Stimulated activated CD4-positive, alpha-beta T cell treated with anti-CD3 and anti-CD28 coated beads, Interleukin-12 subunit alpha, Interleukin-12 subunit beta, amount 100 ng/mL, for 4 hours (primary cell): Measurements from ENCODE around the gene ADAMTSL1.

Experiments used
- DNase-seq: peaks from one replicate; pipeline ENCODE4 v3.0.0-alpha.2; 2020

Gene ADAMTSL1

GRCh38 chr9:18888290-18888689 lies 414.3 kb downstream of the ADAMTSL1 start:
- no peak for DNase-seq

- no peak for DNase-seq
These were observed 415.6 kb downstream of the ADAMTSL1 start for GRCh38 chr9:18889550-18889949.

DNA sequence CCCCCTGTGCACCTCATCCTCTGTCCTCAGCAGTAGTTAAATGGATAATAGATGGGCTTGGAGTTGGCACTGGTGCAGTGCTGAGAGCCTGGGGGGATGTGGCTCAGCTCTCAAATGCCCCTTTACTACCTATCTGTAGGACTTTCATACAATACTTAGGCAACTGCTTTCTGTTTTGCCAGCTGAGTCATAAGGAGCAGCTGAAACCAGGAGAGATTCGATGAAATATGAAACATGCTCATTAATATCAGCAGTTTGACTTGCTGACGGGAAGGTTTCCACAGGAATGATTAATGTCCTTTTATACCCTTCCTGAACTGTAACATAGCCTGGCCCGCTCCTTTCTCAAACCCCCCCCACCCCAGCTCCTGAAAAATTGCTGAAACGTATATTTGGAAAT lies 416.4 kb downstream of the ADAMTSL1 start:
- no peak for DNase-seq

GRCh38 chr9:18891946-18892670 lies 418.2 kb downstream of the ADAMTSL1 start:
- DNase-seq, result no peak

DNA sequence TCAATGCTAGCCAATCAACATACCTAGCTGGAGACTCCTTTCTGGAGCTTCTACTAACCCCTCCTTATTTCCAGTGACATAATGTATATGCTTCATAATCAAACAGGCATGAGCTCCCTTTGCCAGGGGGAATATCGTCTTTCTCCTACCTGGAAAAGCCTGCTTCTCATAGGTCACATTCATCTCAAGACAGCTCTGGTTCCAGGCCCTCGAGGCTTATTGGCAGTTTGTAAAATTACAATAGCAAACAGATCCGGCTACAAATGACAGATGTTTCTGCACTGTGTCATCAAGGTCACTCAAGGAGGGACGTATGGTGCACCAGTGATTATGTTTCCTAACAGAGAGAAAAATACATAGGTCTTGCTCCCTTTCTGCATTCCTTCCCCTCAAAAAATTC lies 419.1 kb downstream of the ADAMTSL1 start:
- no peak for DNase-seq

DNA sequence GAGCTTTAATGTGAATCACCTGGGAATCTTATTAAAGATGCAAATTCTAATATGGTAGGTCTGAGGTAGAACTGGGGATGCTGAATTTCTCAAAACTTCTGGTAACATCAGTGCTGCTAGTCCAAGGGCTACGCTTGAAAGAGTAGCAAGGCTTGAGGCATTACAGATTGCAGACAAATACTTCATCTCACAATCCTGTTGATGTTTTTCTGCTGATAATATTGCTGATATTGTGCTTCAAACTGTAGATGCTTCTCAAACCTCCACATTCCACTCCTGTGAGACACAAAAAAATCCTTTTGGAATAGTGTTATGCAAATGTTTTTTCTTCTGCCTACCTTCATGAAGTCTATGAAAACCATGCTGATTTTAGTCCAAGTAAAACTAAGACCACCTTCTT lies 419.5 kb downstream of the ADAMTSL1 start:
- no peak for DNase-seq

- no peak for DNase-seq
These were observed 422.1 kb downstream of the ADAMTSL1 start for GRCh38 chr9:18896004-18896403.

GRCh38 chr9:18896531-18897179 lies 422.7 kb downstream of the ADAMTSL1 start:
- no peak for DNase-seq

DNA sequence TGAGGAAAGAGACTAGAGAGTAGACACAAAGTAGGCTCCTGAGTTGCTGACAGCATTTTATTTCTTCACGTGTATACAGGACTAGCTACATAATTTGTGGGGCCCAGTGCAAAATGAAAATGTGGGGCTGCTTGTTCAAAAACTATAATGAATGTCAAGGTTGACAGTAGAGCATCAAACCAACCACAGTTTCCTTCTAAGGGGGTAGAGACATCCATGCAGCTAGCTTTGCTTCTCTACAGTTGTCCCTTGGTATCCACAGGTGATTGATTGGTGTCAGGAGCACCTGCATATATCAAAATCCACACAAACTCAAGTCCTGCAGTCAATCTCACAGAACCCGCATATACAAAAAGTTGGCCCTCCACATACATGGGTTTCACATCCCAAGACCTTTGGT lies 429.5 kb downstream of the ADAMTSL1 start:
- DNase-seq, result no peak

DNA sequence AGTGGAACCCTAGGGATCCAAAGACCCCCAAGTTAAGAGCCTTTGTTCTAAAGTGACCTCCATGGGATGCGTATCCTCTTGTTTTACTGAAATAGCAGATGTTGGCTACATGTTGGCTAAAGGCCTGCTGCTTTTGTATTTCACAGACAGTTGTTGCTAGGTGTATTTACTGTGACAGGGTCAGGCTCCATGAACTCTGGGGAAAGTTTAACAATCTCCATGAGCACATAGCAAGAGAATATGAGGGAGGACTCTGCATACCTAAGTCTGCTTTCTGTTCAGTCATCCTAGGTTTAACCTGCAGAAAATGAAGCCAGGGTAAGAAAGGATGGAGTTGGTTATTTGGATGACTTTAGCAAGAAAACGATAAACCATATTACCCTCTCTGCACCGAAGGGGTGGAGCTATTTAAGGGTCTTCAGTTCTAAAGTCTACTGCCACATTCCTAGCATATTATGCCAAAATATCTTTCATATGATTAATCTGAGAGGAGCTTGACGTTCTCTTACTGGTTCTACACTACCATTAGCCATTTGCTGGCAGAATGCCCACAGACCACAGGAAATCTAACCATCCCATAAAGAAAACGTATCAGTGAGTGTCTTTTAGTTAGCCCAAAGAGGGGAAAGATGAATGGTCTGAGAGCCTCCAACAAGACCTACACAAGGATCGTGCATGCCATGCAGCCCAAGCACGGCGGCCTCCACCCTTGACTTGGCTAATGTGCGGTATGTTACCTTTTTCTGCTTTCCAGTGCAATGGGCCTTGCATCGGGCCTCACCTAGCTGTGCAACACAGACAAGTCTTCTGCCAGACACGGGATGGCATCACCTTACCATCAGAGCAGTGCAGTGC lies 431.3 kb downstream of the ADAMTSL1 start:
- DNase-seq, result no peak

- no peak for DNase-seq
These were observed 432.1 kb downstream of the ADAMTSL1 start for GRCh38 chr9:18905883-18906629.

- DNase-seq, result no peak
These were observed 432.9 kb downstream of the ADAMTSL1 start for GRCh38 chr9:18906656-18907395.

GRCh38 chr9:18907927-18908625 lies 434.1 kb downstream of the ADAMTSL1 start:
- DNase-seq, result no peak

DNA sequence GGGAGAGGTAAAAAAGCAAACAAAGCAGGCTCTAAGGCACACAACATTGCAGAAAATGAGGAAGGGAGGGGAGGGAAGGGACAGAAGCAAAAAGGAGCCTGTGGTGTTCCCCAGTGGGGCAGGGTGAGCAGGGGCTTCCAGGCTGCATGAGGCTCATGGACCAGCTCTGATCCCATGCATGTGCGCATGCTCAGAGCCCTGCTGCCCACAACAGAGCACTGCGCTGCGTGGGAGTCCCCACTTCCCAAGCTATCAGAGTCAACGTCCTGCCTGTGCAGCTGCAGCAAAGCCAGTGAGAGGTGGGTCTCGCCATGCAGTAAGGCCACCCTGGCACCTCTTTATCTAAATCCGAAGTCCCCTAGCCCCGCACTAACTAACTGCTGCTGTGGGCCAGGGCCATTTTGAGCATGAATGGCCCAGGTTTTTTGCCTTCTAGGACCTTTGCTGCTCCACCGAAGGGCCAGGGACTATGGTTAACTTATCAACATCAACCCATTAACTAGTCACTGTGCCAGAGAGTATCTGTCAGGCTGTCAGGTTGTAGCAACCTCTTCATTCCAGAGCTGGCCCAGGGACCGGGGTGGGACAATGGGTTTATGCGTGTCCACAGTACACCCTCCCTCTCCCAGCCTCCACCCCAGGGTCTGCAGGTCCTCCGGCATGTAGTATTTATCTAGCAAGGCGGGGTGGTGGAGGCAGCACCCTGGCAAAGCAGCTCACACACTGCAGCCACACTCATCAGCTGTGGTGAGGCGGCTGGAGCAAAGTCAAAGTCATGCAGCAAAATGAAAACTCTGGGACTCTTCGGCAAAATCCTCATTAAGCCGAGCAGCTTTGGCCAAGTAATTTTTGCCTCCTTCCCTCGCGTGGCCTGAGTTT lies 435.4 kb downstream of the ADAMTSL1 start:
- DNase-seq, result no peak

- DNase-seq, result no peak
These were observed 436.5 kb downstream of the ADAMTSL1 start for GRCh38 chr9:18910435-18910834.

- no peak for DNase-seq
These were observed 437.0 kb downstream of the ADAMTSL1 start for GRCh38 chr9:18910916-18911315.

DNA sequence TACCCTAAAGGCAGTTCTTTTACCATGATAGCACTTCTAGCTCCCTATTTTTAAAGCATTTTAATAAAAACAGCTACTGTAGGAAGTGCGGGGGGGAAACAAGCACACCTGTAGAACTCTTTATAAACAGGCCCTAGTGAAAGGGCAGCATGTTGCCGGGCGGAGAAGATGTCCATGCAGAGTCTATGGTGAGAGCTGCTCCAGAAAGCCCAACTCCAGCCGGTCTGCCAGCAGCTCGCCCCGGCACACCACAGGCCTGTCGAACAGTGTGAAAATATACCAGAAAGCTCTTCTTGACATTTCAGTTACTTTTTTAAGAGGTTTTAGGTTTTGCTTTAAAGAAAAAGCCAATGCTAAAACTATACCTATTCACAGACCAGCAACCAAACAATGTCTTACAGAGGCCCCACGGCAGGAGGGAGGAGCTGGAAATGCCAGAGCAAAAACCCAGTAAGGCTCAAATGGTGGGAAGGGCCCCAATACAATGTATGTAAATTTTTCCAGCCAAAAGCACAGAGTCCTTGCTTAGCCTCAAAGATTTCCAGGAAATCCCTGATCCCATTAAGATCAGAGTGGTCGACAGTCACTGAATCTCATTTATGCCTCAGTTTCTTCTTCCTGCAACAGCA lies 437.9 kb downstream of the ADAMTSL1 start:
- no peak for DNase-seq

GRCh38 chr9:18920141-18921084 lies 446.5 kb downstream of the ADAMTSL1 start:
- DNase-seq, result no peak
